HCT116 (cell line): Measurements from ENCODE around the gene GNPDA1. TPM values are rescaled to one million over a fixed set of nuclear protein-coding genes. Genes with fewer than 3 reads are reported as not detected.

ENCODE experiments used
- ATAC-seq: fragments of 200-7000 bp; cut with Tn5 transposase; 2 replicates; pipeline ENCODE4 v1.9.1; 2020; ENCODE audit warnings: mild to moderate bottlenecking, moderate library complexity
- BruUV-seq: library from RNA; stranded (reverse); fragments of 400-500 nt; replicated peaks from 2 replicates; lab custom pipeline; 2021; lab: Mats Ljungman, UMichigan
- CTCF ChIA-PET: fragments of 300-600 bp; sonication (Branson Sonifier 250); formaldehyde crosslinking; loops from one replicate; lab custom pipeline; 2021; ENCODE audit warnings: antibody characterized with exemption; lab: Charles Lee
- POLR2A ChIA-PET: fragments of 300-600, 350-600 bp; sonication (Branson Sonifier 250); formaldehyde crosslinking; loops from one replicate; lab custom pipeline; 2021; ENCODE audit warnings: antibody characterized with exemption; lab: Charles Lee
- RAD21 ChIA-PET, 2 experiments: fragments of 300-600 bp; sonication (Branson Sonifier 250); formaldehyde crosslinking; loops; one replicate each; lab custom pipeline; 2023; ENCODE audit warnings: low total read pairs in 2 of 2; ENCODE audit not compliant: uncharacterized antibody in 2 of 2, unreplicated experiment in 2 of 2, low non-redundant PET in 1 of 2; lab: Charles Lee
- DNase-seq: peaks from one replicate; pipeline ENCODE4 v3.0.0-alpha.2; 2010; ENCODE audit warnings: low read depth, low spot score
- H2AFZ ChIP-seq: fragments of 200-600 bp; shearing (Covaris generic), sonication (generic); 2 replicates; pipeline ENCODE4 v1.6.1; 2017; ENCODE audit warnings: low read depth, mixed run types, mixed read lengths, antibody characterized with exemption, low read length; ENCODE audit not compliant: poor library complexity, severe bottlenecking
- H3K27ac ChIP-seq: 2 replicates; pipeline ENCODE4 v1.5.1; 2012; ENCODE audit warnings: low read depth, low read length
- H3K27me3 ChIP-seq: fragments of 200-600 bp; sonication (generic); 2 replicates; pipeline ENCODE4 v1.6.1; 2016; ENCODE audit warnings: mixed run types, low read length, mixed read lengths; ENCODE audit not compliant: insufficient read depth
- H3K36me3 ChIP-seq, 2 experiments: fragments of 200-500 bp in 1 of 2; fragments of 200-600 bp in 1 of 2; sonication (Bioruptor generic) in 1 of 2; sonication (generic) in 1 of 2; 2 replicates each; pipeline versions ENCODE4 v1.5.1 to v1.6.1; 2014 to 2016; ENCODE audit warnings: low read length in 2 of 2, inconsistent platforms in 1 of 2, mixed read lengths in 1 of 2, mixed run types in 1 of 2; ENCODE audit not compliant: insufficient read depth in 2 of 2, control insufficient read depth in 1 of 2
- H3K4me1 ChIP-seq, 2 experiments: fragments of 200-600 bp in 1 of 2; sonication (generic) in 1 of 2; 2 replicates each; pipeline versions ENCODE4 v1.5.1 to v1.6.1; 2012 to 2017; ENCODE audit warnings: low read length in 2 of 2, inconsistent platforms in 1 of 2, mild to moderate bottlenecking in 1 of 2, mixed read lengths in 1 of 2, mixed run types in 1 of 2, moderate library complexity in 1 of 2; ENCODE audit not compliant: insufficient read depth in 2 of 2, control insufficient read depth in 1 of 2
- H3K4me2 ChIP-seq: fragments of 200-600 bp; sonication (generic); 2 replicates; pipeline ENCODE4 v1.6.1; 2017; ENCODE audit warnings: mixed run types, low read length, mixed read lengths
- H3K4me3 ChIP-seq, 2 experiments: fragments of 200-600 bp in 1 of 2; sonication (generic) in 1 of 2; replicated peaks in 1 of 2; 2 replicates each; pipeline ENCODE4 v1.5.1; 2011 to 2016; ENCODE audit warnings: low read length in 2 of 2, control low read depth in 1 of 2, low read depth in 1 of 2, mild to moderate bottlenecking in 1 of 2, mixed read lengths in 1 of 2, mixed run types in 1 of 2
- H3K79me2 ChIP-seq: fragments of 200-600 bp; sonication (generic); 2 replicates; pipeline ENCODE4 v1.6.1; 2017; ENCODE audit warnings: mild to moderate bottlenecking, mixed run types, low read length, moderate library complexity, mixed read lengths; ENCODE audit not compliant: insufficient read depth
- H3K9ac ChIP-seq: fragments of 200-600 bp; sonication (generic); 2 replicates; pipeline ENCODE4 v1.6.1; 2016; ENCODE audit warnings: low read length, mixed read lengths
- H3K9me2 ChIP-seq: fragments of 200-600 bp; sonication (generic), shearing (Covaris generic); 2 replicates; pipeline ENCODE4 v1.6.1; 2017; ENCODE audit warnings: mixed run types, mild to moderate bottlenecking, moderate library complexity; ENCODE audit not compliant: insufficient read depth
- H3K9me3 ChIP-seq, 2 experiments: fragments of 200-500 bp in 1 of 2; fragments of 200-600 bp in 1 of 2; sonication (Bioruptor generic) in 1 of 2; sonication (generic) in 1 of 2; 2 replicates each; pipeline ENCODE4 v1.6.1; 2014 to 2017; ENCODE audit warnings: low read length in 2 of 2, mixed read lengths in 2 of 2, inconsistent platforms in 1 of 2, low read depth in 1 of 2, mild to moderate bottlenecking in 1 of 2, mixed run types in 1 of 2, moderate library complexity in 1 of 2; ENCODE audit not compliant: control insufficient read depth in 1 of 2, insufficient read depth in 1 of 2
- H4K20me1 ChIP-seq: fragments of 200-600 bp; sonication (generic), shearing (Covaris generic); 2 replicates; pipeline ENCODE4 v1.6.1; 2017; ENCODE audit warnings: mixed run types, mild to moderate bottlenecking, moderate library complexity; ENCODE audit not compliant: insufficient read depth
- POLR2A ChIP-seq: IDR thresholded peaks from 2 replicates; pipeline ENCODE4 v1.7.0; 2011; ENCODE audit warnings: borderline replicate concordance; ENCODE audit not compliant: insufficient read depth, insufficient read length; ENCODE audit errors: extremely low read depth
- intact Hi-C: fragments of 100-400 bp; cut with micrococcal nuclease; formaldehyde crosslinking; loops from 2 replicates; pipeline ENCODE4 v1.10.0; 2022
- total RNA-seq: library from RNA; stranded (reverse); gene quantifications from one replicate; pipeline ENCODE4 v1.2.1, GENCODE V29; 2021; ENCODE audit not compliant: unreplicated experiment
- TF ChIP-seq, protein P1 (sequence below), 3 experiments: fragments of 200-600 bp in 1 of 3; sonication (generic) in 1 of 3; IDR thresholded peaks in 2 of 3; conservative IDR thresholded peaks in 1 of 3; 2 replicates each; pipeline ENCODE4 v1.5.1; 2012 to 2017; ENCODE audit warnings: low read depth in 2 of 3, low read length in 2 of 3, antibody characterized with exemption in 1 of 3, borderline replicate concordance in 1 of 3, control low read depth in 1 of 3, mild to moderate bottlenecking in 1 of 3, mixed read lengths in 1 of 3, mixed run types in 1 of 3, moderate library complexity in 1 of 3; ENCODE audit not compliant: insufficient read depth in 1 of 3

GNPDA1 gene
- total RNA-seq, 1 experiment from 2014 or later = 45.6 TPM

GRCh38 chr5:141951332-141951781 is 61.5 kb downstream of the GNPDA1 start:
- Histone ChIP-seq H3K27ac (no peak overlapping the region), H3K4me2 (no peak overlapping the region), H2AFZ (no peak overlapping the region), H3K27me3 (no peaks in the 10 kb centered on the region), H3K79me2 (no peaks in the 10 kb centered on the region), H3K9me2 (no peaks in the 10 kb centered on the region), H3K4me1 (no peaks in the 10 kb centered on the region), H4K20me1 (no peaks in the 10 kb centered on the region), H3K36me3 (no peaks in the 10 kb centered on the region), H3K9ac (no peak overlapping the region), H3K9me3 (no peaks in the 10 kb centered on the region), H3K4me3 (no peak overlapping the region)
- no TSS peak for BruUV-seq
- intact Hi-C loops = no loop called here
- ChIA-PET CTCF (no interaction called here), POLR2A (no interaction called here), RAD21 (no interaction called here)
- TF ChIP-seq POLR2A = no peak
- TF ChIP-seq, protein P1, sequence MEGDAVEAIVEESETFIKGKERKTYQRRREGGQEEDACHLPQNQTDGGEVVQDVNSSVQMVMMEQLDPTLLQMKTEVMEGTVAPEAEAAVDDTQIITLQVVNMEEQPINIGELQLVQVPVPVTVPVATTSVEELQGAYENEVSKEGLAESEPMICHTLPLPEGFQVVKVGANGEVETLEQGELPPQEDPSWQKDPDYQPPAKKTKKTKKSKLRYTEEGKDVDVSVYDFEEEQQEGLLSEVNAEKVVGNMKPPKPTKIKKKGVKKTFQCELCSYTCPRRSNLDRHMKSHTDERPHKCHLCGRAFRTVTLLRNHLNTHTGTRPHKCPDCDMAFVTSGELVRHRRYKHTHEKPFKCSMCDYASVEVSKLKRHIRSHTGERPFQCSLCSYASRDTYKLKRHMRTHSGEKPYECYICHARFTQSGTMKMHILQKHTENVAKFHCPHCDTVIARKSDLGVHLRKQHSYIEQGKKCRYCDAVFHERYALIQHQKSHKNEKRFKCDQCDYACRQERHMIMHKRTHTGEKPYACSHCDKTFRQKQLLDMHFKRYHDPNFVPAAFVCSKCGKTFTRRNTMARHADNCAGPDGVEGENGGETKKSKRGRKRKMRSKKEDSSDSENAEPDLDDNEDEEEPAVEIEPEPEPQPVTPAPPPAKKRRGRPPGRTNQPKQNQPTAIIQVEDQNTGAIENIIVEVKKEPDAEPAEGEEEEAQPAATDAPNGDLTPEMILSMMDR (IDR thresholded peaks at IDR 0.05 in 2 of 3, conservative IDR thresholded peaks at IDR 0.05 in 1 of 3; ENCODE audit: borderline replicate concordance in 1 of 3, insufficient read depth in 1 of 3, low read depth in 2 of 3, low read length in 2 of 3) = peak in 2 of 3 experiments; percentile 65 to 67; a peak in 4 of 6 replicates
- peak; percentile 92 for ATAC-seq
- DNase-seq = no peak

Other genes starting within 250 kb of the GNPDA1 start
- gene PCDH1, start 134.6 kb downstream of the GNPDA1 start, total RNA-seq = 24.2 TPM
- 74.1 TPM for gene DELE1, start 89.2 kb downstream of the GNPDA1 start, total RNA-seq
- 0.02 TPM for gene PCDH12, start 54.8 kb downstream of the GNPDA1 start, total RNA-seq
- gene RNF14, start 43.9 kb downstream of the GNPDA1 start, total RNA-seq = 37.5 TPM
- gene NDFIP1, start 95.8 kb upstream of the GNPDA1 start, total RNA-seq = 37.8 TPM